Stimulated activated CD8-positive, alpha-beta memory T cell treated with anti-CD3 and anti-CD28 coated beads, Interleukin-7, amount 100 ng/mL, for 24 hours (primary cell): ENCODE results near the gene HERC5.
"Not testable (repeated sequence)": the region's sequence is repeated elsewhere in the genome, so short reads cannot be mapped to it uniquely, and the experiment has no call there.

Experiments
- DNase-seq: peaks from one replicate; pipeline ENCODE4 v3.0.0-alpha.2; 2020; ENCODE audit warnings: low read depth

Gene HERC5

DNA sequence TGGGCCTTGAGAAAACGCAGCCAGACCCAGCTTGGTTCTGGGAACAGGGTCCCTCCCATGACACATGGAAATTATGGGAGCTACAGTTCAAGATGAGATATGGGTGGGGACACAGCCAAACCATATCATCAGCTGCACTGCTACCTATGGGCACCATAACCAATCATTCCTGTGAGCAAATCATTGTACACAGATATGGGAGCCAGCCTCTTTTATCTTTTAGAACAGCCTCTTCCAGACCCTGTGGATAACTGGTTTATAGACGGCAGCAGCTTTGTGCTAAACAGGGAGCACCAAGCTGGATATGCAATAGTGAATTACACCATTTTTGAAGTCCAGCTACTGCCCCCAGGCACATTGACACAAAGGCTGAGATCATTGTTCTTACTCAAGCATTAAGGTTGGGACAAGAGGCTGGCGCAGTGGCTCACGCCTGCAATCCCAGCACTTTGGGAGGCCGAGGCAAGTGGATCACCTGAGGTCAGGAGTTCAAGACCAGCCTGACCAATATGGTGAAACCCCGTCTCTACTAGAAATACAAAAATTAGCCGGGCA is 8.6 kb upstream of the HERC5 start:
- DNase-seq: not testable (repeated sequence)

DNA sequence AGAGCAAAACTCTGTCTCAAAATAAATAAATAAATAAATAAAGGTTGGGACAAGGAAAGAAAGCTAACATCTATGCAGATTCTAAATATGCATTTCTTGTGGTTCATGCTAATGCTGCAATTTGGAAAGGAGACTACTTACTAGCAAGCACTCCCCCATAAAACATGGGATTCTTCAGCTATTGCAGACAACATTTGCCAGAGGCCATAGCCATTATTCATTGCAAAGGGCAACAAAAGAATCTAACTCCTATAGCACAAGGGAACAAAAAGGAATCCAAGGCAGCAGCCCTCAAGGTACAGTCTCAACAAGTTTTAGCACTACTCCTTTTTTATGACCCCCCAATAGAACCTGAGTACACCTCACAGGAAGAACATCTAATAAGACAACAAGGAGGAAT is 8.0 kb upstream of the HERC5 start:
- DNase-seq: no peak

DNA sequence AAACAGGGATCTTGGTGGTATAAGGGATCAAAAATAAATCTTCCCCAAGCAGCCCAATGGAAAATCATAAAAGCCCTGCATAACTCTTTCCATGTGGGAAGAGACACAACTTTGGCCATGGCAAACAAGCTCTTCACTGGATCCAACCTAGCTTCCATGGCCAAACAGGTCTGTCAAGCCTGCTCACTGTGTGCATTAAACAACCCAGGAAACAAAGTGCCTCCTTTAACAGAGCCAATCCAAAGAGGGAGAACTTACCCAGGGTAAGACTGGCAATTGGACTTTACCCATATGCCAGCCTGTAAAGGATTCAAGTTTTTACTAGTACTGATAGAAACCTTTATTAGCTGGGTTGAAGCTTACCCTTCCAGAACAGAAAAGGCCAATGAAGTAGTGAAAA is 7.6 kb upstream of the HERC5 start:
- DNase-seq: no peak

DNA sequence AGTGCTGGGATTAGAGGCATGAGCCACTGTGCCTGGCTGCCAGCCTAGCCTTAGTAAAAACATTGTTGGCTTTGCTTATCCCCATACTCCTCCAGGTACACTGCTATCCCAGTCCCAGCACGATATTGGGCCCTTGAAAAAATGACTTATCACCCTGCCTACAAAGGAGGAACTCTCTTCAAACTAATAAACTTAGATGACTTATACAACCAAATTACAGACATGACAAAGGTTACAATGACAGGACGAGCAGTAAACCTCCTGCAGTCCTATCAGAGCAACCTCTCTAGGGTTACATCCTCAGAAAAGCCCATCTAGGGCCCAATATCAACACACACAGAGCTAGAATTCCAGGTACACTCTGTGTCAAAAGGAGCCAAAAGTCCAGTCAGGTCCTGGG is 5.7 kb upstream of the HERC5 start:
- DNase-seq: no peak

DNA sequence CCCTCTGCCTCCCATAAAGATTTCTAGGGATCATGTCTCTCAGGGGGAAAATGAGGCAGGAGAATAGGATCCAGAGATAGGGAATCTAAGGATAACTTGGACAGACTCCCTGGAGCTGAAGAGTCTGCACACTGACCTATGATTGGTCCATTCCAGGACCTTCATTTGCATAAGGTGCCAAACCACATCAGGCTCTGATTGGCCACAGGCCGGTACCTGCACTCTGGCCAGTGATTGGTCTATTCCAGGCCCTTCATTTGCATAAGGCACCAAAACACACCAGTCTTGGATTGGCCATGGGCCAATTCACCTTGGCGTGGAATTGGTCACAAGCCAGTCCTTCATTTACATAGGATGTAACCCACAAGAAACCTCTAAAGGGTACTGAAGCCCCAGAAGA is 4.0 kb upstream of the HERC5 start:
- DNase-seq: no peak

DNA sequence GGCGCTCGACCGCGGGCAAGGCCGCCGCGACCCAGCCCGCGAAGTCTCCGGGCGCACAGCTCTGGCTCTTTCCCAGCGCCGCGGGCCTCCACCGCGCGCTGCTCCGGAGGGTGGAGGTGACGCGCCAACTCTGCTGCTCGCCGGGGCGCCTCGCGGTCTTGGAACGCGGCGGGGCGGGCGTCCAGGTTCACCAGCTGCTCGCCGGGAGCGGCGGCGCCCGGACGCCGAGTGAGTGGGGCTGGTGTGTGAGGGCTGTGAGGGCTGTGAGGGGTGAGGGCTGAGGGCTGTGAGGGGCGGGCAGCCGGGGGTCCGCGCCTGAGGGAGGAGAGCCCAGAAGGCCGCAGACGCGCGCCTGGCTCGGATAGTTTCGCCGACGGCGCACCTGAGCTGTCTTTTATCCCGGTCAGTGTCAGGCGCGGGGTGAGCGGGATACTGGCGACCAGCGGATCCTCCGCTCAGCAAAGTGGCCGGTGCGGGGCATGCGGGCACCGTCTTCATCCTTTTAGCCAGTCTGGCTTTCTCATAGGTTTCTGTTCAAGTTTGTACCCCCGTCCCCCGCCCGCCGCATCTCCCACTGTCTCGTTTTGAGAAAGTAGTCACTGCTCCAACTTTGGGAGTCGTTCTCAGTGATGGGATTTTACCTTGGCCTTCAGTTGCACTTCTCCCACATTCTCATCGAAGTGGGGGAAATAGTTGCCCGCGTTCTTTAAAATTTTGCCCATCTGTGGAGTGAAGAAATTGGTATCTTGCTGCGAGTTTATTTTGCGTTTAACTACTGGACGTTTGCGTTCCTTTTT is 586 bp downstream of the HERC5 start:
- DNase-seq: no peak

DNA sequence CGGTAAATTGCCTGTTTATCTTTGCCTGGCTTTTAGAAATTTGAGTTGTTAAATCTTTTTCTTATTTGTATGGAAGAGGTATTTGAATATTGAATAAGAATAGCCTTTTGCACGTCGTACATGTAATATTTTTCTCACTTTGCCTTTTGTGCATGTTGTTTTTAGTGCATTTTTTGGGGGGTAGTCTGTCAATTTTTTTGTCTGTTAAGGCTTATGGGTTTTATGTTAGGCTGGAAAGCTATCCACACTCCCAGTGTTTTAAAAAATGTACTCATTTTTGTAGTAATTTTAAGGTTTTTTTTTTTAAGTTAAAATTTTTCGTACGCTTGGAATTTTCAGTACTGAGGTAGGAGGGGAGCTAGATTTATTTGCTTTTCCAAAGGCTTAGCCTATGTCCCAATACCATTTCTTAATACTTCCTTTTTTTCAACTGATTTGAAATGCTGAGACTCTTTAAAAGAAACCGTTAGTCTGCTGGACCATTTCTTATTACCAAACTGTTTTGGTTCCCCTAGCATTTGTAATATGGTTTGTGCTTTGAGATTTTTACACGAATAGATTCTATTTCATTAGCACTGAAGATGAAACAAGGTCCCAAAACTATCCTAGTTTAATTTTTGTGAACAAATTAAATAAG is 1.3 kb downstream of the HERC5 start:
- DNase-seq: no peak

DNA sequence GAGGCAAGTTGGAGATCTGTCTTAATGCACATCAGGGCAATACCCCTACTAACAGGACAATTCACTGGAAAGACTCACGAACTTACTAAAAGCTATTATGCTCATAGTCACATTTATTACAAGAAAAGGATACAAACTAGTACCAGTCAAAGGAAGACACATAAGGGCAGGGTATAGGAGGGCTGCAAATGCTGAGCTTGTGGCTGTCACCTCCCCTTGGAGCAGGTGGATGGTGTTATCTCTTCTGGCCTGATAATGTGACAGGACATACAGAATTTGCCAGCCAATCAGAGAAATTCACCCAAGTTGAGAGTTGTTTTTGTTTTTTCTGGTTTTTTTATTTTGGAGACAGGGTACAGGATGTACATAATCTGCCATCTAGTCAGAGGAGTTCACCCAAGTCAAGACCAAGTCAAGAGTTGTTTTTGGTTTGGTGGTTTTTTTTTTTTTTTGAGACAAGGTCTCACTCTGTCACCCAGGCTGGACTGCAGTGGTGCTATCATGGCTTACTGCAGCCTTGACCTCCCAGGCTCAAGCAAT is 8.8 kb downstream of the HERC5 start:
- no peak for DNase-seq

DNA sequence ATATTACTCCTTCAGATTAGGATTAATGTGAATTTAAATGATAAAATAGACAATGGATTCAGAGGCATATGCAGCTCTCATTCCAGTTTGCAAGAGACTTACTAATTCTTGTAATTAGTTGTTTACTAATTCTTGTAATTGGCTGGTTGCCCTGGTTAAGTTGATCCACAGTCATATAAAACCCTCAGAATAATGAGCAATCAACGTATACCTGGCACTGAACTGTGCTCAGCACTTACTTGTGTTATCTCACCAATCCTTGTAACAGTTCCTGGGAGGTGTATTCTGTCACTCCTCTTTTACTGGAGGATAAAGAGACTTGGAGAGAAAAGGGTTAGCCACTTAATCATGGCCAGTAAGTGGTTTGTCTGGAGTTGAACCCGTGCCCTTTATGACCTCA is 10.5 kb downstream of the HERC5 start:
- no peak for DNase-seq

DNA sequence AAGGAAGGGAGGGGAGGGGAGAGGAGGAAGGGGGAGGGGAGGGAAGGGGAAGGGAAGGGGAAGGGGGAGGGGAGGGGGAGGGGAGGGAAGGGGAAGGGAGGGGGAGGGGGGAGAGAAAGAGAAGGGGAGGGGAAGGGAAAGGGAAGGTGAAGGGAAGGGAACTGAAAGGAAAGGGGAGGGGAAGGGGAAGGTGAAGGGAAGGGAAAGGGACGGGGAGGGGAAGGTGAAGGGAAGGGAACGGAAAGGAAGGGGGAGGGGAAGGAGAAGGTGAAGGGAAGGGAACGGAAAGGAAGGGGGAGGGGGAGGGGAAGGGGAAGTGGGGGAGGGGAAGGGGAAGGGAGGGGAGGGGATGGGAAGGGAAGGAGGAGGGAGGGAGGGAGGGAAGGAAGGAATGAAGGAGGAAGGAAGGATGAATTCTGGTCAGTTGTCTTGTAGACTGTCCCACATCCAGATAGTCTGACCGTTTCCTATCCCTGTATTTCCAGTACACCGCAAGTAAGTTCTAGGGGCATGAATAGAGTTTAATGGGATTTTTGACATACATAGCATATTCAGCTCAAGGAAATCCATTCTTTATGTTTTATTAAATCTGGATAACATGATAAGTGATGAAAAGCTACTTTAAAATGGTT is 20.4 kb downstream of the HERC5 start:
- DNase-seq: no peak

DNA sequence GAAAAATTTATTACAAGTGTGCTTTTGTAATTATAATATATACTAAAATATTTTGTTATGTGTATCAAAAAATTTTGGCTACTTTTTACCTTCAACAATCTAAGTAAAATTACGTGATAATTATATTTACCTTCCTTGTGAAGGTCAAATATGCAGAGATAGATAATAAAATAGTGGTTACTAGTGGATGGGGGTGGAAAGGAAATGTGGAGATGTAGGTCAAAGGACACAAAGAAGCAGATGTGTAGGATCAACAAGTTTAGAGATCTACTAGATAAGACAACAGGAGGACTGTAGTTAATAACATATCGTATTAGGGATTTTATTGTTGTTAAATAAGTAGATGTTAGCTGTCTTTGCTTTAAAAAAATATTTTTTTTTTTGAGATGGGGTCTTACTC is 21.3 kb downstream of the HERC5 start:
- DNase-seq: no peak

DNA sequence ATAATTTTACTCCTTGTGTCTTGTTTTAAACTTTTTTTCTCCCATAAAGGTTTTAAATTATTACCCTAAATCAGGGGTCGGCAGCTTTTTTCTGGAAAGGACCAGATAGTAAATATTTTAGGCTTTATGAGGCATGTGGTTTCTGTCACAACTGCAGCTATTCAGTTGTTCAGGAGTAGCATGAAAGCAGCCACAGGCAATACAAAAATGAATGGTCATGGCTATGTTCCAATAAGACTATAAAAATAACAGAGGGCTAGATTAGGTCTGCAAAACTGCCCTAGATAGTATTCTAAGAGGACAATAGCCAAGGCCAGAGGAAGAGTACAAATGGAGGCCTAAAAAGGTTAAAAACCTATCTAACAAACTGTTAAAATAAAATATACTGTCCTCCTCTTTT is 24.6 kb downstream of the HERC5 start:
- DNase-seq: no peak

DNA sequence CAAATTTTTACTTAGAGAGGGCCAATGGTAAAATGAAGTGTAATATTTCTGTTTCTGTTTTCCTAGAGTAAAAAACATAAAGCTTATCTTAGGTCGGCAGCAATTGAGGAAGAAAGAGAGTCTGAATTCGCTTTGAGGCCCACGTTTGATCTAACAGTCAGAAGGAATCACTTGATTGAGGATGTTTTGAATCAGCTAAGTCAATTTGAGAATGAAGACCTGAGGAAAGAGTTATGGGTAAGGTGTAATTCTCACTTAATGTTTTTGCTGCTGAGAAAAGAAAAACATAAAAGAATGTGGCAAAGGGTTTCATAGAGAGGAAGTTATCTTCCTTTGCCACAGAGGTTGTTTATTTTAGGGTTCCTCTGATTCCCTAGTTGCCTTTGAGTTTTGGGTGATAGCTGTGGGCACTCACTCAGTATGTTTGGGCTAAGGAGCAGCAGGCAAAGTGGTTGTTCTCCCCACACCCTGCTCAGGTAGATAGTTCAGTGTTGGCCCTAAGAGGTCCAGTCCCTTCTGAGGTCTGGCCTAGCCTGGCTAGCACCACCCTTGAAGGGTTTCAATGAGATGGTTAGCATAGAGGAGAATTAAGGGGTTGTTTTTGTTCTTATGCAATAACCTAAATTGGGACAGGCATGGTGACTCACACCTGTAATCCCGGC is 32.3 kb downstream of the HERC5 start:
- DNase-seq: no peak

DNA sequence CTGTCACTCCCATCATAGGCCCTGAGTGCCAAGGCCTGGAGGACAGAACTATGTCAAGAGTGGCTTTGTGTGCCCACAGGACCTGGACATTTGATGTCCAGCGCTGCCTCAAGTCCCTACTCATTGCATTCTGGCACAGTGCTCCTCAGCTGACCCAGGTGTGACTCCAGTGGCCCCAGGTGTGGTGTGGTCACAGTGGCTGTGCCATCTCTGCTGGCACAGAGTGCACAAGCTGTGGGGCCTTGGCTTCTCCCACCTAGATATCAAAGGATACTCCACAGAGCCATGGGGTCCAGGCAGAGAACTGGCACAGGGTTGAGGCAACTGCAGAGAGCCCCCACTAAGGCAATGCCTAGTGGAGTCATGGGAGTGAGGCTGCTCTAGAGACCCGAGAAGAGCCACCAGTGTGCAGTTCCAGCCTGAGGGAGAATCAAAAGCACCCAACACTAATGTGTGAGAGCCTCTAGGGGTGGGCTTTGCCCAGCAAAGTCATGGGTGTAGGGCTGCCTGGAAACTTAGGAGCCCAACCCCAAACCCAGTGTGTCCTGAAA is 41.0 kb downstream of the HERC5 start:
- no peak for DNase-seq

DNA sequence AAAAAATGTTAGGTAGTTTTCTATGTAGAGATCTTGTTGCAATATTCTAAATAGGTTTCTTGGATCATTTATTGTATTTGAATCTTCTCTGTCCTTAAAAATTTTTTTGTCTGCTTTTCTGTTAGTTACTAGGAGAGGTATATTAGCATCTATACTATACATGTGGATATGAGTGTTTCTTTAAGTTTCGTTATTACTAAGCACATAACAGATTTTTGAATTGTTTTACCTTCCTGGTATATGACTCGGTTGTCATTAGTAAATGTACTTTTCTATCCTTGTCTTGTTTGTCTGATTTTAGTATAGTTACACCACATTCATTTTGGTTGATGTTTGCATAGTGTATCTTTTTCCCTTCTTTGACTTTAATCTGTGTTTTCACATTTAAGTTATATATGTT is 46.4 kb downstream of the HERC5 start:
- no peak for DNase-seq

DNA sequence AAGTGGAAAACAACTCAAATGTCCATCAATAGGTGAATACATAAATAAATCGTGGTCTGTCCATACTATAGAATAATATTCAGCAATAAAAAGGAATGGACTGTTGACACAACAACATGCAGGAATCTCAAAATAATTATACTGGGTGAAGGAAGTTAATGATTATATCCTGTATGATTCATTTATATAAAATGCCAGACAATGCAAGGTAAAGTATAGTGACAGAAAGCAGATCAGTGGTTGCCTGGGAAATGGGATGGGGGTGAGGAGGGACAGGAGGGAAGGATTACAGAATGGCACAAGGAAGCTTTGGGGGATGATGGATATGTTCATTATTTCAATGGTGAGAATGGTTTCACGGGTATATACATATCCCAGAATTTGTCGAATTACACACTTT is 54.3 kb downstream of the HERC5 start:
- DNase-seq: no peak

DNA sequence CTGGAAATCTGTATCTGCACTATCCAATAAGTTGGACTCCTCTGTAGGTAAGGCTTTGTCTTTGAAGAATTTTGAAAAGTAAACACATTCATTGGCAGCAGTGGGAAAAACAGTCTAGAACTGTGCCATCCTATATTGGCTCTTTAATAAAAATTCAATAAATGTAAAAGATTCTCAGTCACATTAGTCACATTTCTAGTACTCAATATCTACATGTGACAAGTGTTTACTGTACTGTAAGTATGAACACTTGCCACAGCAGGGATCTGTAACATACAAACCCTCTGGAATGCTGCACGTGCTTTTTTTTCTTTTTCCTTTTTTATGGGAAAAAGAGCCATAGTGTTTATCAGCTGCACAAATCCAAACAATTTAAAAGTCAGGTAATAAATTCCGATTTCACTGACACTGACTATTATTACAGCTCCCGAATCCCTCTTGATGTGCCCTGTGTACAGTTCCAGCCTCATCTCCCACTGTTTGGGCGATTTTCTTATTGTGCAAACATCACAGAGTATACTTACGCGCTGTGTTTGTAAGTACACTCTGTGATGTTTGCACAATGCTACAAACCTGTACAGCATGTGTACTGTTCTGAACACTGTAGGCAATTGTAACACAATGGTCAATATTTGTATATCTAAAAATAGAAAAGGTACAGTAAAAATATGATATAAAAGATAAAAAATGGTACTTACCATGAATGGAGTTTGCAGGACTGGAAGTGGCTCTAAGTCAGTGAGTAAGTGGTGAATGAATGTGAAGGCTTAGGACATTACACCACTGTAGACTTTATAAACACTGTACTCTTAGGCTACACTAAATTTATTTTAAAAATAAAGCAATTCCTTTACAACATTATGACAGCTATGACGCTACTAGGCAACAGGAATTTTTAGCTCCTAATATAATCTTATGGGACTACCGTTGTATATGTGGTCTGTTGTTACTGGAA is 57.9 kb downstream of the HERC5 start:
- no peak for DNase-seq

DNA sequence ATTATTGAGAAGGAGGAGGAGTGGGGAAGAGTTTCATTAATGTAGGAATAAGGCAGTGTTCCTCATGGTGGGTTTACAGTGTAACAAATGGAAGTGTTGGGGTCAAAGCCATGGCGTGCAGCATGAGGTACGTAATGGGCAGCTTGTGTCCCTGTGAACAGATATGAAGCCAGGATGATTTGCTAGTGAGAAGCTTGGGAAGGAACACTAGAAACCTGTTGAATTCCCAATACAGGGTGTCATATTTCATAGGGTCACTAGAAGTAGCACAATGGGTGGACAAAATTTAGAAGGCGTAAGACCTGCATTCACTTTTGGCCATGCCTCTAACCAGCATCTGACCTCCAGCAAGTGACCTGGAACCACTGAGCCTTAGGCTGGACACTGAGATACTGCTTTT is 59.8 kb downstream of the HERC5 start:
- DNase-seq: no peak

DNA sequence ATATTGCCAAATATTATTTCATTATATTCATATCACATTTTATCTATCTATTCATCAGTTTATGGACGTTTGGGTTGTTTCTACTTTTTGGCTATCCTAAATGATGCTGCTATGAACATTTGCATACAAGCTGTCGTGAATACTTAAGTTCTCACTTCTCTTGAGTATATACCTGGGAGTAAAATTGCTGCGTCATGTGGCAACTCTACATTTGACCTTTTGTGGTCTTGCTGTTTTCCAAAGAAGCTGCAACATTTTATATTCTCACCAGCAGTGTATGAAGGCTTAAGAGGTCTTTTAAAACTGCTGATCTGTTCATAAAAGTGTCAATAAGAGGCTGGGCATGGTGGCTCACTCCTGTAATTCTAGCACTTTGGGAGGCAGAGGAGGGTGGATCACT is 60.9 kb downstream of the HERC5 start:
- no peak for DNase-seq

DNA sequence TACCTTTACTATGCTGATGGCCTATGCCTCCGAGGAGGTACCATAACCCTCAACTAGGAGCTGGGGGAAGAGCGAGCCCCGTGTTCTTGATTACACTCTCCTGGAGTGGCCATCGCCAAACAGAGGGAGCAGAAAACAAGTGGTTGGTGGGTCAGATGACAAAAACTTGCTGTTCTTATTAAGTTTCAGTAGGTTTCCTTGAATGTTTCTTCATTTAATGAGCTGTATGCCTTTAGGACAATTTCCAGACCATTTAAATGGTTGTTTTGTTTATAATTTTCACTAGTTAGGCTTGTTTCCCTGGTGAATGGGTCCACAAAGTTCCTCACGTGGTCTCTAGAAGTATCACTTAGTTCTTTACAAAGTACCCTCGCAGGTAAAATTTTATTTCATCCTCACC is 62.0 kb downstream of the HERC5 start:
- no peak for DNase-seq
